ENCODE data around the gene MAGI2.
"Not testable (repeated sequence)": the region's sequence is repeated elsewhere in the genome, so short reads cannot be mapped to it uniquely, and the experiment has no call there.

The MAGI2 gene

GRCh38 chr7:79452032-79452494, 1.4 kb downstream of the MAGI2 start:
- DNase-seq (ENCODE audit: low read depth in 4 of 4, low spot score in 1 of 4): no peak

GRCh38 chr7:79451580-79451979, 1.9 kb downstream of the MAGI2 start:
- DNase-seq (ENCODE audit: low read depth in 4 of 4, low spot score in 1 of 4): no peak

GRCh38 chr7:79442766-79443165, 10.7 kb downstream of the MAGI2 start:
- not testable (repeated sequence) for DNase-seq (ENCODE audit: low read depth in 4 of 4, low spot score in 1 of 4)

DNA sequence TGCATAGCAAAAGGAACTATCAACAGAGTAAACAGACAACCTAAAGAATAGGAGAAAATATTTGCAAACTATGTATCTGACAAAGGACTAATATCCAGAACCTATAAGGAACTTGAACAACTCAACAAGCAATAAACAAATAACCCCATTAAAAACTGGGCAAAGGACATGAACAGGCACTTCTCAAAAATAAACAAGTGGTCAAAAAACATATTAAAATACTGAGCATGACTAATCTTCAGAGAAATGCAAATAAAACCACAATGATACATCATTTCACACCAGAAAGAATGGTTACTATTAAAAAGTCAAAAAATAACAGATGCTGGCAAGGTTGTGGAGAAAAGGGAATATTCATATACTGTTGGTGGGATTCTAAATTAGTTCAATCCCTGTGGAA, 17.1 kb downstream of the MAGI2 start:
- DNase-seq (ENCODE audit: low read depth in 4 of 4, low spot score in 1 of 4): no peak

DNA sequence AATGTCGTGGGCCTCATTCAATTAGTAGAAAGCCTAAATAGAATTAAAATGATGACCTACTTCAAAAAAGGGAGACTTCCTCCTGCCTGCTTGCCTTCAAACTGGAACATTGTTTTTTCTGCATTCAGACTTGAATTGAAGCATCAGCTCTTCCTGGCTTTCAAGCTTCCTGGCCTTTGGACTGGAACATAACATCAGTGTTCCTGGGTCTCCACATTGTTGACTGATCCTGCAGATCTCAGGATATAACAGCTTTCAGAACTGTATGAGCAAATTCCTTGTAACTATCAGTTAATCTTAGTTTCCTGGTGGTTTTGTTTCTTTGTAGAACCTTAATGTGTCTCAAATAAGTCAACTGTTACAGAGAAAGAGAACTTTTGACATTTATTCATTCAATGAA, 18.6 kb downstream of the MAGI2 start:
- no peak for DNase-seq (ENCODE audit: low read depth in 4 of 4, low spot score in 1 of 4)

- no peak for DNase-seq (ENCODE audit: low read depth in 4 of 4, low spot score in 1 of 4)
These were observed 19.4 kb downstream of the MAGI2 start for GRCh38 chr7:79434098-79434497.

- DNase-seq (ENCODE audit: low read depth in 4 of 4, low spot score in 1 of 4): no peak
These were observed 23.1 kb downstream of the MAGI2 start for GRCh38 chr7:79430391-79430790.

DNA sequence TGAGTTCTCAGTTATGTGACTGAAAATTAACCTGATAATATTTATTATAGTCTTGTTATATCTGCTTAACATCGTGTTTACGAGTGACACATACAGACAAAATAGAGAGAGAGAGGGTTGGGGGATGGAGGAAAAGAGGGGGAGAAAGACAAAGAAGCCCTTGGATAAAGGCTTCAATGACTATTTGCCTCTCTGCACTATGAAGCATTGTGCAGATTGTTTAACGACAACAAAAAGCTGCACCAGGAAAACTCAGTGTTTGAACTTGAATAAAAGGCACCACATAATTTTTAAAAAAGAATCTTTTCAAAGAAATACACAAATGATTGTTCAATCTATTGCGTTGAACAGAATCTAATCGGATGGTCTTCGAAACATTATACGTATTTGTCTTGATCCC, 27.8 kb downstream of the MAGI2 start:
- DNase-seq (ENCODE audit: low read depth in 4 of 4, low spot score in 1 of 4): no peak

- no peak for DNase-seq (ENCODE audit: low read depth in 4 of 4, low spot score in 1 of 4)
These were observed 31.7 kb downstream of the MAGI2 start for GRCh38 chr7:79421751-79422150.

- no peak for DNase-seq (ENCODE audit: low read depth in 4 of 4, low spot score in 1 of 4)
These were observed 33.0 kb downstream of the MAGI2 start for GRCh38 chr7:79420464-79420863.

DNA sequence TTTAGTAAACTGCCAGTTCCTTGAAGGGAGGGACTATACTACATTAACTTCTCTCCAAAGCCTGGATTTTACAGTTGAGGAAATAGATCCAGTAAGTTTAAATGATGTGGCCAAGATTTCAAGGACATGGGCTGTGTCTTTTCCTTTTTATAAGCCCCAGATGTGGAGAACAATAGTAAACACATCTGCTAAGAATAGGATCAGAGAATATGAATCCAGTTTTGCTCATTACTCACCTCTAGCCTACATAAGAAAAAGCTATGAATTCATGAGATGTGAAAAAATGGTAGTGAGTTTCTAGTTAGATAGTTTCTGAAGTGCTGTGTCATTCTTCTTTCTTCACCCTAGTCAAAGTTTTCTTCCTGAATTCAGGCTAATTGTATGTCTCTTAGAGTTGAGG, 38.6 kb downstream of the MAGI2 start:
- no peak for DNase-seq (ENCODE audit: low read depth in 4 of 4, low spot score in 1 of 4)

DNA sequence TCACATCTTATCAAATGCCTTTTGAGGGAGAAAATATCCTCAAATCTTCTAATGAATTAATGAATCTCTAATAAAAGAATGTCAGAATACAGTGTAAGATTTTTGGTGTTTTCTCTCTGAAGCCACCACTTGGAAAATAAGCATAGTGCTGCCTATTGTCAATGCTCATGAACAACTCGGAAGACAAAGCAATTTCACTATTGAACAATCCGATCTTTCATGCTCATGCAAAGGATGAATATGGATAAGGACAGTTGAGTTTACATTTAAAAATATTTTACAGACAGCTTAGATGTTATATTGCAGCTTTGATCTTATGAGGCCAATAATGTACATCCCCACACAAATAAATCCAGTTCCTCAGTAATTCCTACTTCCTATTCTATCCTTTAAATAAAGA, 40.6 kb downstream of the MAGI2 start:
- no peak for DNase-seq (ENCODE audit: low read depth in 4 of 4, low spot score in 1 of 4)

GRCh38 chr7:79412438-79412837, 41.0 kb downstream of the MAGI2 start:
- DNase-seq (ENCODE audit: low read depth in 4 of 4, low spot score in 1 of 4): no peak

DNA sequence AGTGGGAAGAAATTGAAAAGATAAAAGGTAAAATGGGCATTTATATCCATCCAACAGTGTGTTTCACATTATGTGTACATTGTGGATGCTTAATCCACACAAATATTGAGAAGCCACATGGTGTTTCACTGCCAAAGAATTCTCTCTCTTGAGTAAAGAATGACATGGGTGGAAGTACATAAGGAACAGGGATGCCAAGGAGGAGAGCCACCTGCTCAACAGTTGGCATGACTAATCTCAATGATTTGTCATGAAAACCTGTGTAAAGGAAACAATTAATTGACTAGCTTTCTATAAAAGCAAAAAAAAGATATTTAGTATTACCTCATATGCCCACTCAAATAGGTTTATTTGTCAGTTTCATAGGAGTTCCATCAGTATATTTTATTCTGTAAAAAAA, 43.1 kb downstream of the MAGI2 start:
- no peak for DNase-seq (ENCODE audit: low read depth in 4 of 4, low spot score in 1 of 4)

DNA sequence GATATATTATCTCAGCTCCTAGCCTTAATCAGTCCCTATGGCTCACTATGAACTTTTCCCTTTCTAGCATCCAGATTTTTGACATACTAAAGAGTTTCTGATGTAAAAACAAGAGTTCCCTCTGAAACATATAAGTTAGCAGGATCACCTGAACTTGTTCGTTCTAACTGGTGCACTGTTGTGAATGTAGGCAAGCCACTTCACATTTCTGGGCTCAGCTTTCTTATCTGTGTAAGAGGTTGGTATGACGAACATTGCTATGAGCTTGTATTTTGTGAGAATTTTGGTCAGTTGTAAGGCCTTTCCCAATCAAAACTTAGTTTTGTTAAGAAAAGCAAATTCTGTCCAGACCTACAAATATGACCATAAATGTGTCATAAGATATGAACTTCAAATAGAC, 46.1 kb downstream of the MAGI2 start:
- no peak for DNase-seq (ENCODE audit: low read depth in 4 of 4, low spot score in 1 of 4)

DNA sequence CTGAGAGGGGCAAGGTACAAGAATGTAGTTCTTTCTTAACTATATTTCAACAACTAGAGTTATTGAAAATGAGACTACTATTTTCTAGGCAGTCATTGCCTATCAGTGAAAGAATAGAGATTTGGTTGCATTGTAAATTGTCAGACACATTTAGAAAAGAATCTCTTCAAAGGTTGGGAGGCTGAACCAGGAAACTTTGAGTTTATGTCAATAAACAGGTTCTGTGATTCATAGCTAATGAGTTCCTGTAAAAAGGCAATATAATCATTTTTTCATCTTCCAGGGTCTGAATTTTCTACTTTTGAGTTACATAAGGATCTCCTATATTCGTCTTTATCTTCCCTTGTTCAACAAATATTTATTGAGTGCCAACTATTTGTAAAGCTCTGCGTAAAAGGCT, 47.1 kb downstream of the MAGI2 start:
- no peak for DNase-seq (ENCODE audit: low read depth in 4 of 4, low spot score in 1 of 4)

GRCh38 chr7:79405368-79405767, 48.1 kb downstream of the MAGI2 start:
- DNase-seq (ENCODE audit: low read depth in 4 of 4, low spot score in 1 of 4): no peak

DNA sequence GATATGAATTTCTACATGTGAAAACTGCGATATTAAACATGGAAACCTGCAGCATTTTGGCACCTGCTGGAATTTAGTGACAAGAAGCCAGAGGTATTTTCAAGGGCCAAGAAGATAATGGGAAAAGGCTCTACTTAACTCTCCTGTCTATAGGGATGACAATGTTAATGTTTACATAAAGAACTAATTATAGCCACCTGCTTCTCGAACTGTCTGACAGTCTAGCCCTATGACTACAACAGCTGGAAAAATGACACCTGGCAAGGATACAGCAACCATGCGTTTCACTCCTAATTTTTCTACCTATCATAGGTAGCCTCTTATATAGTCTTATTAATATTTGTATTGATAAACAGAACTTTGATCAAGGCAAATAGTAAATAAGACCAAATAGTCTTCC, 49.6 kb downstream of the MAGI2 start:
- DNase-seq (ENCODE audit: low read depth in 4 of 4, low spot score in 1 of 4): no peak

- no peak for DNase-seq (ENCODE audit: low read depth in 4 of 4, low spot score in 1 of 4)
These were observed 50.0 kb downstream of the MAGI2 start for GRCh38 chr7:79403451-79403850.

DNA sequence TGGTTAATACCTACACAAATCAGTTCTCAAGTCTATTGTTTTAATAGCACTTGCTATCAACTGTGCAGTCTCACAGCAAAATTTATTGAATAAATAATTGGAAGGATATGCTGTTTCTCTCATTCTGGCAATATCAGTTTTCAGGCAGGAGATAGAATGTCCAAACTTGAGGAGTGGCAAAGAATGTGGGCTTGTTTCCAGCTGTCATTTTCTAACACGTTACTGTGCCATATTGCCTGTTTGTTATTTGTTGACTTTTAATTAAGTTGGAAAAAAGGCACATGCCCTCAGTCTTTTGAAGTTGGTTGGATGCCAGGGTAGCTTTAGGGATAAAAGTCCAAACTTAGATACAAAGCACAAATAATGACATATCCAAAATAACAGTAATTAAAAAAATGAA, 52.2 kb downstream of the MAGI2 start:
- no peak for DNase-seq (ENCODE audit: low read depth in 4 of 4, low spot score in 1 of 4)

- no peak for DNase-seq (ENCODE audit: low read depth in 4 of 4, low spot score in 1 of 4)
These were observed 53.2 kb downstream of the MAGI2 start for GRCh38 chr7:79400222-79400621.

DNA sequence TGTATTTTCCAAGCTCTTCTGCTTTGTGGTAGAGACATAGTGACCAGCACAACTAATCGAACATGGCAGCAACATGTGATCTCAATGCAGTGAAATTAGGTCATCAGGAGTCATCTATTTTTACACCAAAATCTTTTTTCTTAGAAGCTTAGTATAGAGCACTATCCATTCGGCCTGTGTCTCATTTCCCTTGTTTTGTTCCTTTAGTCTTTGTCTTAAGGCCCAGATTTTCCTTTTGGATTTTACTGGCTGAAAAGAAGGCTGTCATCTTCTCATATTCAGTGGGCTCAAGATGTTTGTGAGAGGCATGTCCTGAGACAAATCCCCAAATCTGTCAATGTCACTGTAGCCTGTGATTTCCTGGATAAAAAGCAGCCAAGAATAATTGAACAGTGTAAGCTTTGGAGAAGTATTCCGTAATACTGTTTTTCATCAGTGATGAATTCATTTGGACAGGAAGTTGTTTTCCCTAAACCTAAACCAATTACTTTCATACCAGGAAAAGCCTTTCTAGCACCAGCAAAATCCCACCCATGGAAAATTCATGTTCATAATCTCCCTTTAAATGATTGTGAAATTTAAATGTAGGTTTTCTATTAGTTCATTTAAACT, 55.2 kb downstream of the MAGI2 start:
- DNase-seq (ENCODE audit: low read depth in 4 of 4, low spot score in 1 of 4): no peak

GRCh38 chr7:79386688-79387422, 66.6 kb downstream of the MAGI2 start:
- DNase-seq (ENCODE audit: low read depth in 4 of 4, low spot score in 1 of 4): no peak
